Breast epithelium (tissue), 3 donors: Measurements from ENCODE around the gene SPIRE1.

Experiments used
- CTCF ChIP-seq, 3 donors: fragments of 450-650 bp; IDR thresholded peaks; one replicate each; pipeline ENCODE4 v1.5.1; 2016 to 2017; ENCODE audit warnings: antibody characterized with exemption in 3 of 3, mild to moderate bottlenecking in 3 of 3, moderate library complexity in 3 of 3
- POLR2A ChIP-seq: fragments of 450-650 bp; IDR thresholded peaks from one replicate; pipeline ENCODE4 v1.6.1; 2016; ENCODE audit warnings: antibody characterized with exemption, mild to moderate bottlenecking, moderate library complexity

- TF ChIP-seq CTCF (IDR thresholded peaks at IDR 0.05) (no peak), POLR2A (no peak)
These were observed 126.2 kb downstream of the SPIRE1 start for GRCh38 chr18:12531749-12532148.
